SU-DHL-6 (cell line): ENCODE data around the gene STARD3.

Experiments
- H2AFZ ChIP-seq: fragments of 200-600 bp; sonication (generic); 2 replicates; pipeline ENCODE4 v1.6.1; 2014; ENCODE audit warnings: low read depth, mild to moderate bottlenecking, moderate library complexity, mixed read lengths, antibody characterized with exemption, low read length; ENCODE audit not compliant: severe bottlenecking
- H3F3A ChIP-seq: fragments of 200-600 bp; shearing (Covaris generic); 2 replicates; pipeline ENCODE4 v1.6.0; 2016; ENCODE audit warnings: antibody characterized with exemption, mild to moderate bottlenecking; ENCODE audit not compliant: insufficient read depth
- H3K27ac ChIP-seq: fragments of 200-600 bp; sonication (generic); 2 replicates; pipeline ENCODE4 v1.5.1; 2016; ENCODE audit warnings: low read depth, mild to moderate bottlenecking, low read length, moderate library complexity, mixed read lengths
- H3K27me3 ChIP-seq: fragments of 200-600 bp; sonication (generic), shearing (Covaris generic); 2 replicates; pipeline ENCODE4 v1.6.0; 2014; ENCODE audit warnings: mild to moderate bottlenecking, low read length
- H3K36me3 ChIP-seq: fragments of 200-600 bp; sonication (generic); 2 replicates; pipeline ENCODE4 v1.6.1; 2014; ENCODE audit warnings: mild to moderate bottlenecking, low read length, mixed read lengths
- H3K4me2 ChIP-seq: fragments of 300-600, 200-600 bp; shearing (Covaris generic), sonication (generic); 2 replicates; pipeline ENCODE4 v1.6.0; 2014; ENCODE audit warnings: low read length, low read depth, mild to moderate bottlenecking; ENCODE audit not compliant: poor library complexity, severe bottlenecking
- H3K4me3 ChIP-seq: fragments of 200-600 bp; sonication (generic); 2 replicates; pipeline ENCODE4 v1.5.1; 2014; ENCODE audit warnings: antibody characterized with exemption, low read length, mild to moderate bottlenecking, mixed read lengths; ENCODE audit not compliant: insufficient read depth, poor library complexity, severe bottlenecking
- H3K79me2 ChIP-seq: fragments of 200-600 bp; sonication (generic); 2 replicates; pipeline ENCODE4 v1.6.1; 2014; ENCODE audit warnings: mild to moderate bottlenecking, low read length, moderate library complexity; ENCODE audit not compliant: insufficient read depth
- H3K9ac ChIP-seq: fragments of 200-600 bp; sonication (generic); 2 replicates; pipeline ENCODE4 v1.7.0; 2014; ENCODE audit warnings: mild to moderate bottlenecking, low read length
- H3K9me2 ChIP-seq: fragments of 200-600 bp; sonication (generic); replicated peaks from 2 replicates; pipeline ENCODE4 v1.6.1; 2014; ENCODE audit warnings: low read length; ENCODE audit not compliant: insufficient read depth
- H3K9me3 ChIP-seq: fragments of 200-600 bp; sonication (generic); 2 replicates; pipeline ENCODE4 v1.6.1; 2014; ENCODE audit warnings: low read length, mixed read lengths; ENCODE audit not compliant: insufficient read depth
- H4K20me1 ChIP-seq: fragments of 200-600 bp; sonication (generic); 2 replicates; pipeline ENCODE4 v1.6.1; 2014; ENCODE audit warnings: low read depth, mild to moderate bottlenecking, antibody characterized with exemption, low read length, moderate library complexity, mixed read lengths
- CTCF ChIP-seq: fragments of 200-600 bp; sonication (generic); IDR thresholded peaks from one replicate; pipeline ENCODE4 v1.5.1; 2017; ENCODE audit warnings: antibody characterized with exemption, mild to moderate bottlenecking, low read length, moderate library complexity; ENCODE audit not compliant: insufficient read depth, poor library complexity, severe bottlenecking
- EZH2phosphoT487 ChIP-seq: fragments of 200-600 bp; sonication (generic), shearing (Covaris generic); conservative IDR thresholded peaks from 2 replicates; pipeline ENCODE4 v1.6.1; 2018; ENCODE audit warnings: mild to moderate bottlenecking, antibody characterized with exemption, low read length, moderate library complexity, mixed read lengths

The STARD3 gene

GRCh38 chr17:39606434-39607056 lies 30.4 kb upstream of the STARD3 start:
- TF ChIP-seq EZH2phosphoT487 (no peak), CTCF (no peak)
- Histone ChIP-seq H3K27me3 (no peaks in the 10 kb centered on the region), H3K27ac (no peak overlapping the region), H2AFZ (no peak overlapping the region), H3K9ac (no peak overlapping the region), H3F3A (no peaks in the 10 kb centered on the region), H3K9me3 (no peaks in the 10 kb centered on the region), H3K9me2 (no peaks in the 10 kb centered on the region), H4K20me1 (no peaks in the 10 kb centered on the region), H3K4me3 (no peak overlapping the region), H3K79me2 (no peaks in the 10 kb centered on the region), H3K36me3 (no peaks in the 10 kb centered on the region), H3K4me2 (no peak overlapping the region)

- Histone ChIP-seq H3K9me2 (no peaks in the 10 kb centered on the region), H3K4me2 (no peak overlapping the region), H3K36me3 (no peaks in the 10 kb centered on the region), H4K20me1 (no peaks in the 10 kb centered on the region), H3K9ac (no peak overlapping the region), H2AFZ (no peak overlapping the region), H3K79me2 (no peaks in the 10 kb centered on the region), H3K27ac (no peak overlapping the region), H3K27me3 (no peaks in the 10 kb centered on the region), H3K9me3 (no peaks in the 10 kb centered on the region), H3K4me3 (no peak overlapping the region), H3F3A (no peaks in the 10 kb centered on the region)
- TF ChIP-seq EZH2phosphoT487 (no peak), CTCF (no peak)
Observed at GRCh38 chr17:39607057-39607850, 29.7 kb upstream of the STARD3 start.

- Histone ChIP-seq H3K27me3 (no peaks in the 10 kb centered on the region), H3K4me3 (no peak within 1 kb of the TSS), H2AFZ (no peak within 1 kb of the TSS), H4K20me1 (no peaks in the 10 kb centered on the region), H3K4me2 (no peak within 1 kb of the TSS), H3K27ac (no peak within 1 kb of the TSS), H3K36me3 (no peaks in the 10 kb centered on the region), H3K9me3 (no peaks in the 10 kb centered on the region), H3F3A (no peaks in the 10 kb centered on the region), H3K79me2 (no peaks in the 10 kb centered on the region), H3K9me2 (no peaks in the 10 kb centered on the region), H3K9ac (no peak within 1 kb of the TSS)
- TF ChIP-seq CTCF = no peak
- no peak for TF ChIP-seq EZH2phosphoT487
Observed at GRCh38 chr17:39607851-39608130, 29.2 kb upstream of the STARD3 start, which contains the start of gene NEUROD2. Gene NEUROD2 (minus strand): TSS chr17:39607920. CDS start chr17:39606599, 1,321 bp downstream.
